ENCODE measurements around the gene PTPRK.

Gene PTPRK

DNA sequence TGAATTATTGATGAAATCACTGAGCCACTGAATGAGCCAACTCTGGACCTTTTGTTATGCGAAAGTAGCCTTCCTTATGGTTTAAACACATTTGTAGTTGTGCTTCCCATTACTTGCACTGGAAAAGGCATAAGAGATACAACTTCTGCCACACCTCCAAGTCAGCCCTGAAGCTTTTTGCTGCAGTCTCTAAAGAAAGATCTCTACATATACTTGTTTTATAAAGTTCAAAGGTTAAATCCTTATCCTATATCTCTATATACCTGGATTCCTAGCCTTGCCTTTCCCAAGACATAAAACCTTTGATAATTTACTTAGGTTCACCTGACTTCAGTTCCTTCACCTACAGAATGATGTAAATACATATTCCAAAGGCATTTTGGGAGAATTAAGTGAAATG, 132.0 kb downstream of the PTPRK start:
- no peak for DNase-seq (ENCODE audit: low spot score)

DNA sequence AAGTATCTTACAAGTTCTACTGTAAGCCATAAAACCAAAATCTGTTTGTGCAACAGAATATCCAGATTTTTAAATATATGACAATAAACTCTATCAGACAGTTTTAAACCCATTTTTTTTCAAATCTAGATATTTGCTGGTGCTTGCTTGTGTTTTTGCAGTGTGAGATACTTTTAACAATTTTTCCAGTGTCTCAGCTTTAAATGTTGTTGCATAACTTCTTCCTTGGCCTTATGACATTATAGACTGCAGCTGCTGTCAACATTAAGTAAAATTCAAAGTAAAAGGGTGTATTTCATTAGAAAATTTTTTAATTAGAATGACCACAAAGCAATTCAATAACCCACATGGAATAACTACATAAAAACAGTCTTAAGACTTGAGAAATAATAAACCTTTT, 139.5 kb downstream of the PTPRK start:
- no peak for DNase-seq (ENCODE audit: low spot score)

GRCh38 chr6:128379577-128379976, 140.8 kb downstream of the PTPRK start:
- DNase-seq (ENCODE audit: low spot score), result no peak

- no peak for DNase-seq (ENCODE audit: low spot score)
Observed at GRCh38 chr6:128376952-128377503, 143.4 kb downstream of the PTPRK start.

DNA sequence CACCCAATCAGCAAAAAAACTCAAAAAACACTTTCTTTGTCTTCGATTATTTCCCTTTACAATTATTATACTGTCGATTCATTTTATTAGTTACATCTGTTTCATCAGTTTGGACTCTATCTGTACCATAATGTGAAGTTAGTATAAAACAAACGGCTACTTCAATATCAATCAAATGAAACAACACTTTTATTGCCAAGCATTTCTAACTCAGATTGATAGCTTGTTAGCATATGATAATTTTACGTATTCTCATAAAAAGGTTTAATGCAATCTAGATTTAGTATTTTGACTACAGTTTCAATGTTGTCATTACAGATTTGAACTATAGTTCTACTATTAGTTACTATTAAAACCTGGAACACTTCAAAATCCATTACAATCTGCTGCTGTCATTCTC, 149.3 kb downstream of the PTPRK start:
- no peak for DNase-seq (ENCODE audit: low spot score)

DNA sequence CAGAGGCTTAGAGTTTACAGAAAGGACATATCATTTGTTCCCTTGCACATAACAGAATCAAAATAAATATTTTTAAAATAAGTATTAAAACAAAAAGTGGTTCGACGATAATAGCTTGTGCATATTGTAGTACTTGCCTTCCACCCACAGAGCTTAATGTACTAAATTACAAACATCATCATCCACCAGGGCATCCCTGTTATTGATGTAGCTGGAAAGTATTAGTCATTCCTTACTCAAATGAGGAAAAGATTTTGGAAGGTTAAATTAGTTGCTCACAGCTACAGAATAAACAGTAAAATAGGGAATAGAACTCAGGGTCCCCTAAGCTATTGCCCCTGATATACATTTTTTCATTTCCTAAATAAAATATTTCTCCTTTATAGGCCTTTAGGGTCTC, 150.3 kb downstream of the PTPRK start:
- DNase-seq (ENCODE audit: low spot score), result peak; percentile 74

DNA sequence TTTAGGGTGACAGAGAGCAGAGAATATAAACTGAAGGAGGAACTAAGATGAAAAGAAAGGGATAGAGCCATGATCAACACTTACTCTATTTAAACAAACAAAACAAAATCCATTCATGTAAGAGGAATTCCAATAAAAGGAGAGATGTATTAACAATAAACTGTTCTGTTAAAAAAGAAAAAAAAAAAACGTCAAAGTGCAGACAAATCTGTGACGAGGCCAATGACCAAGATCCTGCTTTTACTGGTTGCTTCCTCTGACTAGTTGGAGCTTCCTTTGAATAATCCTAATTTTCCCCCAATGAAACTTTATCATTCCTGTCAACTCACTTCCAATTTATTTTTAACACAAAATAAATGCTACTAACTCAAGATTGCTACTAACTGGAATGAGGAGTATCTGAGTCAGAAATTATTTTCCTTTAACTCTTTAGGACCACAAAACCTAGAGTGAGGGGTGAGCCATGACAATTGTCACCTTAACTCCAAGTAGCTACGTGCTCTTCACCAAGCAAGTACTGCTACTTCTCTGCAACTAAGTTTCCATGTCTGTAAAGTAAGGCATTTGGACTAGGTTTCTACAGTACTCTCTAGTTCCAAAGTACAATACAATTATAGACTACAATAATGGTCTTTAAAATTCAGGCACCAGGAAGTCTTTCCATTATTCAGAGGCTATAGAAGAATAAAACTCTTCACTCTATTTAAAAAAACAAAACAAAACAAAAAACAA, 152.0 kb downstream of the PTPRK start:
- peak; percentile 2 for DNase-seq (ENCODE audit: low spot score)

- no peak for DNase-seq (ENCODE audit: low spot score)
Observed at GRCh38 chr6:128367437-128367836, 153.0 kb downstream of the PTPRK start.

DNA sequence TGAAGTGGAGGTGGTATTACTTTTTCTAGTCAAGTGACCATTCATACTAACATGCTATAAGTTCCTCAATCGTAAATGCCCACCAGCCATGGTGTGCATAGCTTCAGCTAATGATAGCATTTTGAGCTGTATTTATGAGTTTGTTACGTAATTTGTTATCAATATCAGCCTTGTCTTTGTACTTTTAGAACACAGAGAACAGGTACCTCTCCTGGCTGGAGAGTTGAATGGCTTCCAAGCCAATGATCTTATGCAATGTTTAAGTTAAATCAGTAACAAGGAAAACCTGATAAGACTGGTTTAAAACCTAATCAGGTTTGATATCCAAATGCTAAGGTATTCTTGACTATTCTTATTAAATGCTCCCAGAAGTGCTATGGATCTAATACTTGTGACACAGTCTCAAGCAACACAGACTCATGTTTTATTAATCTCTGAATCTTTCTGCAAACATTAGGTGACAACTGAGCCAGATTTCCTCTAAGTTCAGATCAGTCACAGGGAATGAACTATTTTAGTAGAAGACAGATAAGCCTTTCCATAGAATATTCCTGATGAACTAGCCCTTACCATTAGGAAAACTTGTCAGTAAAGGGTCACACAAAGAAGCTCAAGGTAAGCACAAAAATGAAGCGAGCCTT, 154.8 kb downstream of the PTPRK start:
- DNase-seq (ENCODE audit: low spot score), result no peak

DNA sequence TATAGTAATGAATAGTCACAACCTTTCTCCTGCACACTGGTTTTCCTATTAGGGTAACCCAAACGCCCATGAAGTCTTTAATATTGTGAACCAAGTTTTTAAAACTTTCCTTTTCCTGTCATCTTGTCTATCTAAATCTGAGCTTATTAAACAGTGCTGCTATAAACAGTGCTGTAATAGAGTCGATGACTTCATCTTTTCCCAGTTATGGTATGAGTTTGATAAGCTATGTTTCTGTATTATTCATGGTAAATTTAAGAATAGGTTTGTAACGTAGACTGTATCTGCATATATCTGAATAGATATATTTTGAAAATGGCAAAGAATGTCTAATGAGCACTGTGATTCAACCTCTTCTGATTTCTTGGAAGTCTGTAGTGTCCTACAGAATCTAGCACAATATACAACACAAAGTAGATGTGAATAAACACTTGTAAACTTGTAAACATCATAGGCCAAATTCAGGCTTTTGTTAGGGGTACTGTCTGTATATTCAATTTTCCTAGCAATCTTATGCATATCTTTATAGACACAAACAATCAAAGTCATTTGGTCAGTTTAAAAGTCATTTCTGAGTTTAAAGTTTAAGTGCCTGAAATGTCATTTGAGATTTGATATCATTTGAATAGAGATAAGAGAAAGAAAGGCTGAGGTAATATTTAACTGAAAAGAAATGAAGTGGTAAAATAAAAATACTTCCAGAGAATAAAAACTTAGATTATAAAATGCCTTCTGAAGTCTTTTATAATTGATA, 155.5 kb downstream of the PTPRK start:
- no peak for DNase-seq (ENCODE audit: low spot score)

GRCh38 chr6:128363020-128363813, 157.2 kb downstream of the PTPRK start:
- DNase-seq (ENCODE audit: low spot score), result no peak

DNA sequence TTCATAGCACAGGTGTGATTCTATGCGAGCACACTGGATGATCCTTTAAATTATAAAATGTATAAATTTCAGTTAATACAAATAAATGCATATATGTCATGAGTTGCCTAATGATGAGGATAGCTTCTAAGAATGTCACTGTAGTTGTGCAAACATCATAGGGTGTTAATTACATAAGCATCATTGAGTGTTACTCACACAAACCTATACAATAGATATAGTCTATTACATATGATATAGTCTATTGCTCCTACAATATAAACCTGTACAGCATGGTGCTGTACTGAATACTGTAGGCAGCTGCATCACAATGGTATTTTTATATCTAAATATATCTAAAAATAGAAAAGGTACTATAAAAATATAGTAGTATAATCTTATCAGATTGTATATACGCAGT, 159.0 kb downstream of the PTPRK start:
- no peak for DNase-seq (ENCODE audit: low spot score)

DNA sequence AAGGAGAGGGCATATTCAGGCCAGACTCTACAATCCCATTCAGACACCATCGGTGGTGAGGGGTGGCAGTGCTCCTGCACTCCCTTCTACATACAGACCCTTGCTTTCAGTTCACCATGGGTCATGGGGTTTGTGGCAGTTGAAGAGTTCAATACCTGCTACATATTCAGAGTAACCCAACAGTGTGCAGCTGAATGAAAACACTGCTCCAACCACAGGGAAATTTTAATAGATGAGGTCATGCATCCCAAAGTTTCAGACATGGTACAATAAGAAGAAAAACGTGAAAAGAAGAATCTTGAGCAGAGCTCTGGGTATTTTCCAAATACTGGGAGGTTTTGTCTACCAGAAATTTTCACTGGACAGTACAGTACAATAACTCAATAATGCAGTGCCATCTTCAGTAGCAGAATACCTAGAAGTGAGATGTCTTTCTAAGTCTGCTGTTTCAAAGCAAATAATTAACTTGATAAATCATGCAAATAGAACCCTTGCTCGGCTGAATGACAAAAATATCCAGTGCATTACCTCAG, 162.1 kb downstream of the PTPRK start:
- peak; percentile 25 for DNase-seq (ENCODE audit: low spot score)

- DNase-seq (ENCODE audit: low spot score), result no peak
Observed at GRCh38 chr6:128357392-128358130, 162.8 kb downstream of the PTPRK start.

GRCh38 chr6:128352366-128352765, 168.0 kb downstream of the PTPRK start:
- no peak for DNase-seq (ENCODE audit: low spot score)

GRCh38 chr6:128351255-128351514, 169.2 kb downstream of the PTPRK start:
- DNase-seq (ENCODE audit: low spot score), result no peak

DNA sequence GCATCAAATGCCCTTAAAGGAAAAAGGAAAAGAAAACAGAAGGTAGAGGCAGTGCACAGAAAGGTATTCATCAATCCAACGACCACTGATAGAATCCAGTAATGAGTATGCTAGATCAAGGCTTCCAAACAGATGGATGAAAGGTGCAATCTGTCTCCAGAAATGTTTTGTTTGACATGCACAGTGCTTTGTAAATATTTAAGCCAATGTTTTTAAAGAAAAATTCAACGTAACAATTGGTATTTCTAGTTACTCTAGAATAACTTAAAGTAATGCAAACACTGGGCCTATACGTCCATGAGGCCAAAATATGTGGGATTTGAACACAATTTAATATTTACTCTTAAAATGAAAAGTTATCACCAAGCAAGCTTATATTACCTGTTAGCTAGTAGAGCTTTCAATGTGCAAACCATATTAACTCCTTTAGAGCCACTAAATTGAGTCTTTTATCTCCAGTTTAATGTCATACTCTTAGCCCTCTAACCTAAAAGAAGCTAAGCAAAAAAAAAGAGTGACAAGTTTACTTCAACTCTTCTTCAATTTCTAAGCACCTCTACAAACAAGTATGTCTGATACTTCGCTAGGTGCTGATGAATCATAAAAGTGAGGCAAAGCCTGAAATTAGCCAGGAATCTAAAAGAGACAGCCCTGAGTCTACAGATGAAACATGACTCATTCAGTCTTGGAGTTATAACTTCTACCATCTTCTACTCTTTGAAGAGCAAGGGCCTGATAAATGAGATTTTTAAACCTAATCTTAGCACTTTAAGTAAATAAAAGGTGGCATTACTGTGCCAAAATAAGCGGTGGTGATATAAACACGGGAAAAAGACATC, 169.8 kb downstream of the PTPRK start:
- DNase-seq (ENCODE audit: low spot score), result peak; percentile 5

GRCh38 chr6:128347123-128347522, 173.3 kb downstream of the PTPRK start:
- no peak for DNase-seq (ENCODE audit: low spot score)

DNA sequence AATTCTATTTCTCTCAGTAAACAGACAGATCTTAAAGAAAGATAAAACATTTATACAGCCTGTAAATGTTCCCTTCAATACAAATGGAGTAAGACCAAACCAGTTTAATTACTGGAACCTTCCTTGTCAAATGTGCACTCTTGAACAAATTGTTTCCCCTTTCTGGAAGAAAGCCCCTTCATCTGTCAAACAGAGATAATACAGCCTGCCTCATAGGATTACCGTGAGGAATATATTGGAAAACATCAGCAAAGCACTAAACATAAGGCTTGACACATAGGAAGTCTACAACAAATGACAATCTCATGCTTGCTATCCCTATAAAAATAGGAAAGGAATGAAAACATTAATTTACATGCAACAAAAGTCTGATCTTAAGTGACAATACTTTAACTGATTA, 173.8 kb downstream of the PTPRK start:
- no peak for DNase-seq (ENCODE audit: low spot score)

DNA sequence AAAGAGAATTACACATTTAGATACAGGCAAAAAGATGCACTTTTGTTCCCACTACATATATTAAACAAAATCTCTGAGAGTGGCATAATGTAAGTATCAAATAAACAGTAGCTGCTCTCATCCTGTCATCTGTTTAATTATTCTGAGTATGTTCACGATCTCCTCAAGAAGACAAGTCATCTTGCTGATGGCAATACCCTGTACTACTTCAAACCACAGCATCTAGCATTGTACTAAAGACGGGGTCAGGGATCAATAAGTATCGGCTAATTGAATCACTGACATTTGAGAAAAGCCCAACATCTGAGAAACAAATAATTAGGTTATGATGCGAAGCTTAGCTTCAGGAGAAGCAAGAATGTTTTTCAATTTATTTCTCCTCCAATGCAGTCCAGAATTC, 175.1 kb downstream of the PTPRK start:
- no peak for DNase-seq (ENCODE audit: low spot score)

All from AG08395 (cell line).